HG03066 (cell line): ENCODE data around the gene BICRA.
"Not testable (repeated sequence)": the region's sequence is repeated elsewhere in the genome, so short reads cannot be mapped to it uniquely, and the experiment has no call there.

Experiments used
- ATAC-seq: cut with Tn5 transposase; IDR thresholded peaks from one replicate; pipeline ENCODE4 v1.9.1; 2021; ENCODE audit warnings: low read depth; ENCODE audit not compliant: unreplicated experiment

Gene BICRA

DNA sequence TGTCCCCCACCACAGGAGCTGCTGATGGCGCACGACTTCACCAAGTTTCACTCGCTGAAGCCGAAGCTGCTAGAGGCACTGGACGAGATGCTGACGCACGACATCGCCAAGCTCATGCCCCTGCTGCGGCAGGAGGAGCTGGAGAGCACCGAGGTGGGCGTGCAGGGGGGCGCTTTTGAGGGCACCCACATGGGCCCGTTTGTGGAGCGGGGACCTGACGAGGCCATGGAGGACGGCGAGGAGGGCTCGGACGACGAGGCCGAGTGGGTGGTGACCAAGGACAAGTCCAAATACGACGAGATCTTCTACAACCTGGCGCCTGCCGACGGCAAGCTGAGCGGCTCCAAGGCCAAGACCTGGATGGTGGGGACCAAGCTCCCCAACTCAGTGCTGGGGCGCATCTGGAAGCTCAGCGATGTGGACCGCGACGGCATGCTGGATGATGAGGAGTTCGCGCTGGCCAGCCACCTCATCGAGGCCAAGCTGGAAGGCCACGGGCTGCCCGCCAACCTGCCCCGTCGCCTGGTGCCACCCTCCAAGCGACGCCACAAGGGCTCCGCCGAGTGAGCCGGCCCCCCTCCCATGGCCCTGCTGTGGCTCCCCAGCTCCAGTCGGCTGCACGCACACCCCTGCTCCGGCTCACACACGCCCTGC, 132.1 kb downstream of the BICRA start:
- no peak for ATAC-seq

DNA sequence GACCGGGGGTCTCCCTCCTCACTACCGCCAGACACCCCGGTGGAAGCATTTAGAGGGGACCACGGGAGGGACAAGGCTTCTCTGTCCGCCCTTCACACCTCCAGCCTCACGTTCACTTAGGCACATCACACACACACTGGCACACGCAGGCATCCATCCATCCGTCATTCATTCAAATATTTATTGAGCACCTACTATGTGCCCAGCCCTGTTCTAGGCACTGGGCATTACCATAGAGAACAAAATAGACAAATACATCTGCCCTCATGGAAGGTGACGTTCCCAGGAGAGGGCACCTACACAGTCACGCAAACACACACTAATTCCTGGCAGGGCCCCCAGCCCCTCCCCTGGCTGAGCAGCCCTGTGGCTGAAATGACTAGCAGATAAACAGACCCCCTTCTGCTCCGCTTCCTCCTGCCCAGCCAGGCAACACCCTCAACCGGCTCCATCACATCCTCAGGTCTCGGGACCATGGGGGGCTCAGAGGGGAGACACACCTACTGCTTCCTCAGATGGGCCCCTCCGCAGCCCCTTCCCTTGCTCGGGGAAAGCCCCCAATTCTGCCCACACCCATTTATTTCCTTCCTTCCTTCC, 132.7 kb downstream of the BICRA start:
- ATAC-seq, result no peak

DNA sequence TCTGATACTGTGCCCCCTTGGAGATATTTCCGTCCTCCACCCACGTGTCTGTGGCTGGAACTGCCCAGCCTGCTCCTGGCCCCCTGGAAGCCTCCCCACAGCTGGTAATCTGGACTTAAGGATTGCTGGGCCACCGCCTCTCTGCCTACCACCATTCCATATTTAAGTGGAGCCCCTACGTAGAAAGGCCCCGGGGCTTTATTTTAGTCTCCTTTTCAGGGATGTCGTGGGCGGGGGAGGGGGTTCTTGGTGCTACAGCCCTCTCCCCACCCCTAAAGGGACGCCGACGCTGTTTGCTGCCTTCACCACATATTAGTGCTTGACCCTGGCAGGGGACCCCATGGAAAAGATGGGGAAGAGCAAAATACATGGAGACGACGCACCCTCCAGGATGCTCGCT, 133.7 kb downstream of the BICRA start:
- no peak for ATAC-seq

DNA sequence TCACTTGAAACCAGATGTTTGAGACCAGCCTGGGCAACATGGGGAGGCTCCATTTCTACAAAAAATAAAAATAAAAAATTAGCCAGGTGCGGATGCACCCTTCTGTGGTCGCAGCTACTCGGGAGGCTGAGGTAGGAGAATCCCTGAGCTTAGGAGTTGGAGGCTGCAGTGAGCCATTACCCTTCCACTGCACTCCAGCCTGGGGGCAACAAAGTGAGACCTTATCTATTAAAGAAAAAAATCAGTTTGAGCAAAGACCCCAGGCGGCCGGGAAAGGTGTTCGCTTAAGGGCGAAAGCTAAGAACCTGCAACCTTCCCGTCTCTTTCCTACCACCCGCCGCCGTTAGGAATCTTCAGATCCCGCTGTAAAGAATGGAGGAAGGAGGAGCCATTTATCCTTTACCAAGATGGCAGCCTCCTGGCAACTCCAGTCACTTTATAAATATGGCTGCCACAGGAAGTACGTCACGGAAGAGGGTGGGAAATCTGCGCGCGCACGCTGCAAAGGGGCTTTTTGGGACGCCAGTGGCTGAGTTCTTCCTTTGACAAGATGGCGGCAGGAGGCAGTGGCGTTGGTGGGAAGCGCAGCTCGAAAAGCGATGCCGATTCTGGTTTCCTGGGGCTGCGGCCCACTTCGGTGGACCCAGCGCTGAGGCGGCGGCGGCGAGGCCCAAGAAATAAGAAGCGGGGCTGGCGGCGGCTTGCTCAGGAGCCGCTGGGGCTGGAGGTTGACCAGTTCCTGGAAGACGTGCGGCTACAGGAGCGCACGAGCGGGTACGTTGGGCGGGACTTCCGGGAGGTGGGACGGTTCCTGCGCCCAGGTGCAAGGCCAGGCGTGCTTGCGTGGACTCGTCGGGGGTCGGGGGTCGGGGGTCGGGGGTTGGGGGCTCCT, 136.3 kb downstream of the BICRA start, which contains the start of gene NOP53:
Gene NOP53, plus strand, starts transcription at position 537 of the 892 bp plus-strand sequence. Its CDS starts 14 bp downstream, at position 551.
- peak; percentile 51 for ATAC-seq

DNA sequence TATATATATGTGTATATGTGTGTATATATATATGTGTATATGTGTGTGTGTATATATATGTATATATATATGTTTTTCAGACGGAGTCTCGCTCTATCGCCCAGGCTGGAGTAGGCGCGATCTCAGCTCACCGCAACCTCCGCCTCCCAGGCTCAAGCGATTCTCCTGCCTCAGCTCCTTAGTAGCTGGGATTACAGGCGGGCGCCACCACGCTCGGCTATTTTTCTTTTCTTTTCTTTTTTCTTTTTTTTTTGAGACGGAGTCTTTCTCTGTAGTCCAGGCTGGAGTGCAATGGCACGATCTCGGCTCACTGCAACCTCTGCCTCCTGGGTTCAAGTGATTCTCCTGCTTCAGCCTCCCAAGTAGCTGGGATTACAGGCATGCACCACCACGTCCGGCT, 137.2 kb downstream of the BICRA start:
- not testable (repeated sequence) for ATAC-seq

DNA sequence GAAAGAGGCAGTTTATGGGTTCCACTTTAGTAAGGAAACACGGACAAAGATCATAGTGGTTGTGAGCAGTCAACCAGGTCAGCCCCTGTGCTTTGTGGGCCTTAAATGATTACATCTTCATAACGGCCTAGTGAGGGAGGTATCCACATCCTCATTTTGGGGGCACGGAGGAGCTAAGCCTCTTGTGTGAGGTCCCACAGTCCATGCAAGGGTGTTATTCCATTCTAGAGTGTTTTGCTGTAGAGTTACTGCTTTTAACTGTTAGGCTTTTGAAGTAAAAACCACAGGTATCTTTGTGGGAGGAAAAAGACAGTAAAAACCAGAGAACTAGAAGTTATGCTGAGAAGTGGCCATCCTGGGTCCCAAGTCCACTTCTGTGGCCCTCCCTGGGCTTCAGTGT, 140.4 kb downstream of the BICRA start:
- no peak for ATAC-seq

DNA sequence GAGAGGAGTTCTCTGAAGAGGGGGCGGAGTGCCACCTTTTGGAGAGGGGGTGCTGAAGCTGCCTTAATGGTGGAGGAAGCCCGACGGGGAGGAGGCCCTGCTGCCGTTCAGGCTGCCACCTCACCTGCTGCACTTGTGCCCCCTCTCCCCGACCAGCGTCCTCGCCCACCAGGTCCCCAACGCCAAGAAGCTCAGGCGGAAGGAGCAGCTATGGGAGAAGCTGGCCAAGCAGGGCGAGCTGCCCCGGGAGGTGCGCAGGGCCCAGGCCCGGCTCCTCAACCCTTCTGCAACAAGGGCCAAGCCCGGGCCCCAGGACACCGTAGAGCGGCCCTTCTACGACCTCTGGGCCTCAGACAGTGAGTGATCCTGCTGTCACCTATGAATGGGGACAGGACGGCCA, 141.8 kb downstream of the BICRA start:
- ATAC-seq, result no peak

DNA sequence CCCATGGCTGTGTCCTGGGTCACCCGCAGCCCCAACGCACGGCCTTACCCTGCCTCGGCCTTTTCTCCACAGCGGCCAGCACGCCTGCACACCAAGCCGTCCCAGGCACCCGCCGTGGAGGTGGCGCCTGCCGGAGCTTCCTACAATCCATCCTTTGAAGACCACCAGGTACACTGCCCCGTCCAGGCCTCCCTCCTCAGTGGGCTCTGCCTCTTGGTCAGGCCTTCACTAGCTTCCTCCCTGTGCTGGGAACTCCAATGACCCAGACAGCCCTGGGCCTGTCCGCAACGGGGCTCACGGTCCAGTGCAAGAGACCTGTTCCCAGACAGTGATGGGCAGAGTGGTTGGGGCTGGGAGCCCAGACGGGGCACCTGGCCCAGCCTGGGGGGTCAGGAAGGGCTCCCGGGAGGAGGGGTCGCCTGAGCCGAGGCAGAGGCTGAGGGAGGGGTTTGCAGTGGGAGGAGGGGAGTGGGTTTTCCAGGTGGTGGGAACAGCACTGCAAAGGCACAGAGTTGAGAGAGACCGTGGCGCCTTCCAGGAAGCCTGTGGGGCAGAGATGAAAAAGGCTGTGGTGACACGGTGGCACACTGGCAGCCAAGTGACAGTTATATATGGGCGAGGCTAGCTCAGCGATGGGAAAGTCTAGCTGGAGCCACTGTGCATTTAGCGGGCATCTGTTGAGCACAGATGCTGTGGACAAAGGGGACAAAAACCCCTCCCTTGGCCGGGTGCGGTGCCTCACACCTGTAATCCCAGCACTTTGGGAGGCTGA, 143.7 kb downstream of the BICRA start:
- ATAC-seq, result no peak
